Left lung (tissue), 10 donors: ENCODE measurements around the gene CEP170B. TPM values are rescaled to one million over a fixed set of nuclear protein-coding genes. Genes with fewer than 3 reads are reported as not detected.

Experiments
- ATAC-seq: fragments of 200-7000 bp; cut with Tn5 transposase; one replicate; pipeline ENCODE4 v1.9.1; 2020; ENCODE audit warnings: moderate library complexity
- DNase-seq, 4 donors: peaks; one replicate each; pipeline ENCODE4 v3.0.0-alpha.2; 2013 to 2020
- H3K27ac ChIP-seq, 2 donors: fragments of 200-600 bp; sonication (generic) in 1 of 2; one replicate each; pipeline versions ENCODE4 v1.5.0 to v1.8.0; 2020 to 2021
- H3K27me3 ChIP-seq, 2 donors: fragments of 200-600 bp; sonication (generic) in 1 of 2; one replicate each; pipeline versions ENCODE4 v1.5.0 to v1.8.0; 2020 to 2021
- H3K36me3 ChIP-seq, 2 donors: fragments of 200-600 bp; sonication (generic) in 1 of 2; one replicate each; pipeline versions ENCODE4 v1.5.0 to v1.8.0; 2020 to 2021
- H3K4me1 ChIP-seq, 2 donors: fragments of 200-600 bp; one replicate each; pipeline ENCODE4 v1.8.0; 2021
- H3K4me3 ChIP-seq, 2 donors: fragments of 200-600 bp; sonication (generic) in 1 of 2; one replicate each; pipeline versions ENCODE4 v1.5.0 to v1.8.0; 2020 to 2021; ENCODE audit warnings: mild to moderate bottlenecking in 1 of 2
- H3K9me3 ChIP-seq, 2 donors: fragments of 200-600 bp; sonication (generic) in 1 of 2; one replicate each; pipeline versions ENCODE4 v1.5.0 to v1.8.0; 2020 to 2021
- intact Hi-C, 2 donors: fragments of 100-400 bp; cut with DNase I; formaldehyde crosslinking; loops; one replicate each; pipeline versions ENCODE4 v1.11.2 to v1.14.2; 2022
- polyA plus RNA-seq, 6 donors: library from polyadenylated mRNA; unstranded; fragments of 120-200 nt; gene quantifications; one replicate each; pipeline ENCODE4 v1.2.1, GENCODE V29; 2013; ENCODE audit not compliant: insufficient read length in 6 of 6
- total RNA-seq, 2 donors: library from RNA; stranded (reverse); fragmentation: NEBNext Ultra II Directional; extraction: Animal tissue kit (Norgen Biotek cat#: 25700); gene quantifications; one replicate each; pipeline ENCODE4 v1.2.1, GENCODE V29; 2021
- TF ChIP-seq, protein P1 (sequence below), 2 donors: fragments of 200-600 bp; sonication (generic) in 1 of 2; IDR thresholded peaks; one replicate each; pipeline versions ENCODE4 v1.5.0 to v1.8.0; 2021; ENCODE audit warnings: antibody characterized with exemption in 2 of 2
- donor health status: DM: no; HTN: yes; CAD: no.
- donor health status: DM: no; HTN: no; CAD: no.

Gene CEP170B
- total and polyA plus RNA-seq, 8 donors: 10.0 to 42.3 (median 14.2) TPM

DNA sequence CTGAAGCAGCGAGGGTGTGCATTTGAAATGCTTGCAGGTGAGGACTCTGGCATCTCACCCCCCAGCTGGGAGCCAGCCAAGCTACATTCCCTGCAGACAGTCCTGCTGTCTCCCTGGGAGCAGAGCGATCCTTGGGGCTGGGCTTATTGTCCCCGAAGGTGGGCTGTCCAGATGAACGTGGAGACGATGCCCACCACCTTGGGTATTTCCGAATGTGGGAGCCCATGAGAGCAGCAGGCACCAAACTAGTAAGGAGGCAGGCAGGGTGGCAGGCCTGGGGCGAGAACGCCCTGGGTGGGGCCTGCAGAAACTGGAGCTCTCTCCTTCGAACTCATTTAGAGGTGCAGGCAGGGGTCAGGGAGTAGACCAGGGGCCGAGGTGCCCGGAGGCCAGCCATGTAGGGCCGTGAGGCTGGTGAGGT is 45.7 kb upstream of the CEP170B start:
- Histone ChIP-seq H3K4me3 (no peak overlapping the region), H3K36me3 (no peaks in the 10 kb centered on the region), H3K4me1 (peaks cover 14 to 28% of the 10 kb centered on the region in 2 donors), H3K27me3 (no peaks in the 10 kb centered on the region), H3K9me3 (no peaks in the 10 kb centered on the region), H3K27ac (no peak overlapping the region)
- DNase-seq: peak in 1 of 4 donors; percentile 59
- intact Hi-C loops: no loop called here
- ATAC-seq: no peak
- TF ChIP-seq, protein P1, sequence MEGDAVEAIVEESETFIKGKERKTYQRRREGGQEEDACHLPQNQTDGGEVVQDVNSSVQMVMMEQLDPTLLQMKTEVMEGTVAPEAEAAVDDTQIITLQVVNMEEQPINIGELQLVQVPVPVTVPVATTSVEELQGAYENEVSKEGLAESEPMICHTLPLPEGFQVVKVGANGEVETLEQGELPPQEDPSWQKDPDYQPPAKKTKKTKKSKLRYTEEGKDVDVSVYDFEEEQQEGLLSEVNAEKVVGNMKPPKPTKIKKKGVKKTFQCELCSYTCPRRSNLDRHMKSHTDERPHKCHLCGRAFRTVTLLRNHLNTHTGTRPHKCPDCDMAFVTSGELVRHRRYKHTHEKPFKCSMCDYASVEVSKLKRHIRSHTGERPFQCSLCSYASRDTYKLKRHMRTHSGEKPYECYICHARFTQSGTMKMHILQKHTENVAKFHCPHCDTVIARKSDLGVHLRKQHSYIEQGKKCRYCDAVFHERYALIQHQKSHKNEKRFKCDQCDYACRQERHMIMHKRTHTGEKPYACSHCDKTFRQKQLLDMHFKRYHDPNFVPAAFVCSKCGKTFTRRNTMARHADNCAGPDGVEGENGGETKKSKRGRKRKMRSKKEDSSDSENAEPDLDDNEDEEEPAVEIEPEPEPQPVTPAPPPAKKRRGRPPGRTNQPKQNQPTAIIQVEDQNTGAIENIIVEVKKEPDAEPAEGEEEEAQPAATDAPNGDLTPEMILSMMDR (IDR thresholded peaks at IDR 0.05): no peak

DNA sequence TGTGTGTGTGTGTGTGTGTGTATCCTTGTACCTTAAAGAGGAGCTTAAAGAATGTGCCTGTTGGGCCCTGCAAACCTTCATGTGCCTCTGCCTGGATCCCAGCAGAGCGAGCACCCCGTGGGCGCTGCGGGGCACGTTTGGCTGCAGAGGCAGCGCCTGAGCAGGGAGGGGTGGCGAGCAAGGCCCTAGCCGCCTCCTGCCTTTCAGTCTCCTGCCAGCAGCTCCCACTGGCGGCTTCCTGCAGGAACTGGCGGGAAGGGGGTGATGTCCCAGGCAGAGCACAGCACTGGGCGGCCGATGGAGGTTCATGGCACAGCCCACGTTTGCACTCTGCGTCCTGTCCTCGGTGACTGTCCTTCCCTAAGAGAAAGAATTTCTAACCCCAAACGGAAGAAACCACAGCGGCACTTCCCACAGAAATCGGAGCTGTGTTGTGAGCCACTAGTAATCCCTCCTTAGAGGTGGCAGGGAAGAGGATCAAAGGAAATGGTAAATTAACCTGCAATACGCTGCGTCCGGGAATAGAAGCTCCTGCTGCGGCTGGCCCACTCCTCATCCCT is 44.3 kb upstream of the CEP170B start:
- Histone ChIP-seq H3K4me1 (peaks cover 8 to 21% of the 10 kb centered on the region in 2 donors), H3K4me3 (no peak overlapping the region), H3K27me3 (peaks cover 0 to 13% of the 10 kb centered on the region in 2 donors), H3K36me3 (no peaks in the 10 kb centered on the region), H3K9me3 (no peaks in the 10 kb centered on the region), H3K27ac (no peak overlapping the region)
- DNase-seq (peak in 3 of 4 donors; percentile 64 to 88 (median 75)), ATAC-seq (peak; percentile 53)
- intact Hi-C loops: no loop called here
- TF ChIP-seq, protein P1 (IDR thresholded peaks at IDR 0.05): peak; percentile 30 to 47

DNA sequence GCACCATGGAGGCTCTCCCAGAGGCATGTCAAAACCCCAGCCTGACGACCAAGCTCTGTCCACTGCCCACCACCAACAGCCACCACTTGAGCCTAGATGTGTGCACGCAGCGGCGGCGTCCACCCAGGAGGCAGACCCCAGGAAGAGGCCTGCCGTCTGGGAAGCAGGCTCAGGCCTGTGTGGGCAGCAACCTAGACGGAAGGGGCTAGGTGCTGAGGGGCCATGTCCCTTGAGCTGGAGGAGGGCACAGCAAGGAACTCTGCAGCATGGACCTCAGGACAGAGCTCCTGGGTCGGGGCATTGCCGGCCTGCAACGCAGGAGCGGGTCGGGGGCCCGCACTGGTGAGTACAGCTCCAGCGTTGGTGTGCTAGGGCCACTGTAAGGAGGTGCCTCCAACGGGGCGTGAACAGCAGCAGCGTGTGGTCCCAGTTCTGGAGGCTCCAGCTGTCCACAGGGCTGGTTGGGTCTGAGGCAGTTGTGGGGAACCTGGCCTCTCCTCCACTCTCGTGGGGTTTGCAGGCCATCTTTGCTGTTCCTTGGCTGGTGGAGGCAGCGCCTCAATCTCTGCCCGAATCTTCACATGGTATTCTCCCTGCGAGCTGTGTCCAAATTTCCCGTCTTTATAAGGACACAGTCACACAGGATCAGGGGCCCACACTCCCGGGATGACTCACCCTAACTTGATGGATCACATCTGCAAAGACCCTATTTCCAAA is 43.7 kb upstream of the CEP170B start:
- TF ChIP-seq, protein P1 (IDR thresholded peaks at IDR 0.05): no peak
- peaks cover 0 to 19% of the 10 kb centered on the region in 2 donors for H3K27me3 ChIP-seq
- no peak overlapping the region for H3K4me3 ChIP-seq
- H3K27ac ChIP-seq: no peak overlapping the region
- H3K9me3 ChIP-seq: no peaks in the 10 kb centered on the region
- ATAC-seq (no peak), DNase-seq (peak in 1 of 4 donors; percentile 77)
- intact Hi-C loops: no loop called here
- H3K4me1 ChIP-seq: peaks cover 8 to 23% of the 10 kb centered on the region in 2 donors
- no peaks in the 10 kb centered on the region for H3K36me3 ChIP-seq

DNA sequence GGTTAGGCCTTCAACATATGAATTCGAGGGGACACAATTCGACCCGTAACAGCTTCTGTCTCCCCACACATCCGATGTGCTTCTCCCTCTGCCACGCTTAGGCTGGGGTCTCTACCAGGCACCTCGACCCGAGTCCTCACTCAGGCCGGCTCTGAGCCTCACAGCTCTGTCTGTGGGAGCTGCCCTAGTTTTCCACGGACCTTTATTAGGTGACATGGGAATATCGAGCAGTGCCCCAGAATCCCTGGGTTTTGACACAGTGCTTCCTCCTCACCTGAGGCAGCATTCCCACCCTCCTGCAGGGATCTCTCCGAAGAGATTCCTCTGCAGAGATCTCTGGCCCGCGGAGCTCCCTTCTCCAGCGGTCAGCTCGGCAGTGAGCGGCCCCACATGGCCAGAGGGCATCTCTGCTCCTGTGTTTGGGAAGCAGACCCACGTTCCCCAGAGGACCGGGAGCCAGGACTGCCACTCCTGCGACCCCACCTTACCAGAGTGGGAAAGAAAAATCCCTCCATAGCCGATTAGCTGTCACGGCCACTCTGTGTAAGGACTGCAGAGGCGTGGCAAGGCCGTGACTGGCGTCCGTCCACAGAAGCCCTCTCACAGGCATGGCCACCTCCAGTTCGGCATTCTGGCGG is 43.0 kb upstream of the CEP170B start:
- H3K9me3 ChIP-seq: no peaks in the 10 kb centered on the region
- intact Hi-C loops: no loop called here
- ATAC-seq (no peak), DNase-seq (peak in 1 of 4 donors; percentile 64)
- H3K27ac ChIP-seq: no peak overlapping the region
- TF ChIP-seq, protein P1 (IDR thresholded peaks at IDR 0.05): no peak
- H3K27me3 ChIP-seq: peaks cover 0 to 23% of the 10 kb centered on the region in 2 donors
- H3K36me3 ChIP-seq: no peaks in the 10 kb centered on the region
- peaks cover 2 to 21% of the 10 kb centered on the region in 2 donors for H3K4me1 ChIP-seq
- H3K4me3 ChIP-seq: no peak overlapping the region
